Measurements from ENCODE around the gene KDM2A.

KDM2A gene

GRCh38 chr11:67262731-67263675, 143.9 kb downstream of the KDM2A start:
- peaks cover 22% of the 10 kb centered on the region for H3K79me2 ChIP-seq (ENCODE audit: insufficient read depth, low read length)
- no peaks in the 10 kb centered on the region for H3K27me3 ChIP-seq (ENCODE audit: insufficient read depth, low read length, poor library complexity)
- peaks cover 33% of the 10 kb centered on the region for H3K4me1 ChIP-seq (ENCODE audit: insufficient read depth, low read length)
- peak; percentile 72 for ATAC-seq (ENCODE audit: insufficient read depth, low read depth)
- no peaks in the 10 kb centered on the region for H3K9me3 ChIP-seq (ENCODE audit: insufficient read depth, low read length, severe bottlenecking)
- peak overlapping the region; percentile 37 for H3K9ac ChIP-seq (ENCODE audit: low read depth, low read length)
- peak overlapping the region; percentile 78 for H2AFZ ChIP-seq (ENCODE audit: low read depth, low read length)
- peak overlapping the region; percentile 58 for H3K4me2 ChIP-seq (ENCODE audit: insufficient read depth, low read length)
- H3K36me3 ChIP-seq (ENCODE audit: insufficient read depth, low read length), result peaks cover 13% of the 10 kb centered on the region
- H3K4me3 ChIP-seq (ENCODE audit: low read depth in 1 of 2, low read length in 2 of 2), result peak overlapping the region in 1 of 2 experiments; percentile 30; a peak in 2 of 4 replicates
- DNase-seq, result peak; percentile 83
- H4K20me1 ChIP-seq (ENCODE audit: insufficient read depth, low read length), result peaks cover 13% of the 10 kb centered on the region
- TF ChIP-seq, protein P1, sequence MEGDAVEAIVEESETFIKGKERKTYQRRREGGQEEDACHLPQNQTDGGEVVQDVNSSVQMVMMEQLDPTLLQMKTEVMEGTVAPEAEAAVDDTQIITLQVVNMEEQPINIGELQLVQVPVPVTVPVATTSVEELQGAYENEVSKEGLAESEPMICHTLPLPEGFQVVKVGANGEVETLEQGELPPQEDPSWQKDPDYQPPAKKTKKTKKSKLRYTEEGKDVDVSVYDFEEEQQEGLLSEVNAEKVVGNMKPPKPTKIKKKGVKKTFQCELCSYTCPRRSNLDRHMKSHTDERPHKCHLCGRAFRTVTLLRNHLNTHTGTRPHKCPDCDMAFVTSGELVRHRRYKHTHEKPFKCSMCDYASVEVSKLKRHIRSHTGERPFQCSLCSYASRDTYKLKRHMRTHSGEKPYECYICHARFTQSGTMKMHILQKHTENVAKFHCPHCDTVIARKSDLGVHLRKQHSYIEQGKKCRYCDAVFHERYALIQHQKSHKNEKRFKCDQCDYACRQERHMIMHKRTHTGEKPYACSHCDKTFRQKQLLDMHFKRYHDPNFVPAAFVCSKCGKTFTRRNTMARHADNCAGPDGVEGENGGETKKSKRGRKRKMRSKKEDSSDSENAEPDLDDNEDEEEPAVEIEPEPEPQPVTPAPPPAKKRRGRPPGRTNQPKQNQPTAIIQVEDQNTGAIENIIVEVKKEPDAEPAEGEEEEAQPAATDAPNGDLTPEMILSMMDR (IDR thresholded peaks at IDR 0.05; ENCODE audit: borderline replicate concordance, extremely low read depth, low read length, poor library complexity, severe bottlenecking), result peak; percentile 97
- TF ChIP-seq EZH2 (IDR thresholded peaks at IDR 0.05; ENCODE audit: borderline replicate concordance, low read depth, low read length, severe bottlenecking), result no peak
- H3K27ac ChIP-seq (ENCODE audit: low read length), result peak overlapping the region; percentile 72

DNA sequence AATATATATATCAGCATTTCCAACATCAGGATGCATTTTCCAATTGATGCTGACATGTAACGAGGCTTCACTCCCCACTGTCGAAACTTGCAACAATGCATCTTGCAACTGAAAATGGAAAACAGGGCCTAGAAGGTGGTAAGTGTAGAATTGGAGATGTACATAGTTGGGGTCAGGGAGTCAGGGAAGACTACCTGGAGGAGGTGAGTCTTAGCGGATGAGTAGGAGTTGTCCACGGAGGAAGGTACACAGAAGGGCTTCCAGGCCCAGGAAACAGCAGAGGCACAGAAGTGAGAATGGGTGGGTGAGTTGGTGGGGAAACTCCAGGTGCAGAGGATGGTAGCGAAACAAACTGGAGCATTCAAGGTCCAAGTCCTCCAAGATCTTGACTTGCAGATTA, 145.2 kb downstream of the KDM2A start:
- DNase-seq, result no peak
- no peak overlapping the region for H3K4me3 ChIP-seq (ENCODE audit: low read depth in 1 of 2, low read length in 2 of 2)
- no peak for TF ChIP-seq EZH2 (IDR thresholded peaks at IDR 0.05; ENCODE audit: borderline replicate concordance, low read depth, low read length, severe bottlenecking)
- TF ChIP-seq, protein P1 (IDR thresholded peaks at IDR 0.05; ENCODE audit: borderline replicate concordance, extremely low read depth, low read length, poor library complexity, severe bottlenecking), result no peak
- H3K9ac ChIP-seq (ENCODE audit: low read depth, low read length), result no peak overlapping the region
- ATAC-seq (ENCODE audit: insufficient read depth, low read depth), result no peak
- H2AFZ ChIP-seq (ENCODE audit: low read depth, low read length), result no peak overlapping the region
- no peaks in the 10 kb centered on the region for H3K27me3 ChIP-seq (ENCODE audit: insufficient read depth, low read length, poor library complexity)
- peaks cover 23% of the 10 kb centered on the region for H4K20me1 ChIP-seq (ENCODE audit: insufficient read depth, low read length)
- H3K36me3 ChIP-seq (ENCODE audit: insufficient read depth, low read length), result peaks cover 26% of the 10 kb centered on the region
- no peak overlapping the region for H3K27ac ChIP-seq (ENCODE audit: low read length)
- H3K4me1 ChIP-seq (ENCODE audit: insufficient read depth, low read length), result peaks cover 46% of the 10 kb centered on the region
- no peak overlapping the region for H3K4me2 ChIP-seq (ENCODE audit: insufficient read depth, low read length)
- H3K79me2 ChIP-seq (ENCODE audit: insufficient read depth, low read length), result peaks cover 34% of the 10 kb centered on the region
- no peaks in the 10 kb centered on the region for H3K9me3 ChIP-seq (ENCODE audit: insufficient read depth, low read length, severe bottlenecking)

- H3K4me1 ChIP-seq (ENCODE audit: insufficient read depth, low read length), result peaks cover 54% of the 10 kb centered on the region
These were observed 146.0 kb downstream of the KDM2A start for GRCh38 chr11:67264877-67265632.

More at GRCh38 chr11:67264877-67265632, 146.0 kb downstream of the KDM2A start:
- ATAC-seq (ENCODE audit: insufficient read depth, low read depth), result no peak
- peaks cover 31% of the 10 kb centered on the region for H4K20me1 ChIP-seq (ENCODE audit: insufficient read depth, low read length)
- DNase-seq, result no peak
- no peak overlapping the region for H3K4me3 ChIP-seq (ENCODE audit: low read depth in 1 of 2, low read length in 2 of 2)
- no peaks in the 10 kb centered on the region for H3K27me3 ChIP-seq (ENCODE audit: insufficient read depth, low read length, poor library complexity)
- TF ChIP-seq EZH2 (IDR thresholded peaks at IDR 0.05; ENCODE audit: borderline replicate concordance, low read depth, low read length, severe bottlenecking), result no peak
- TF ChIP-seq, protein P1 (IDR thresholded peaks at IDR 0.05; ENCODE audit: borderline replicate concordance, extremely low read depth, low read length, poor library complexity, severe bottlenecking), result no peak
- H3K4me2 ChIP-seq (ENCODE audit: insufficient read depth, low read length), result no peak overlapping the region
- no peak overlapping the region for H2AFZ ChIP-seq (ENCODE audit: low read depth, low read length)
- peaks cover 42% of the 10 kb centered on the region for H3K79me2 ChIP-seq (ENCODE audit: insufficient read depth, low read length)
- H3K9me3 ChIP-seq (ENCODE audit: insufficient read depth, low read length, severe bottlenecking), result no peaks in the 10 kb centered on the region
- H3K9ac ChIP-seq (ENCODE audit: low read depth, low read length), result no peak overlapping the region
- peaks cover 34% of the 10 kb centered on the region for H3K36me3 ChIP-seq (ENCODE audit: insufficient read depth, low read length)
- H3K27ac ChIP-seq (ENCODE audit: low read length), result peak overlapping the region; percentile 71; the same call in 1 of the 2 replicates
